H1 (cell line): ENCODE data around the gene MAN2A1. TPM values are rescaled to one million over a fixed set of nuclear protein-coding genes. Genes with fewer than 3 reads are reported as not detected.

Source experiments
- CTCF ChIA-PET: fragments of 300-600 bp; sonication (Branson Sonifier 250); formaldehyde crosslinking; loops from one replicate; lab custom pipeline; 2021; ENCODE audit not compliant: partially characterized antibody; lab: Charles Lee
- POLR2A ChIA-PET: fragments of 300-600 bp; sonication (Branson Sonifier 250); formaldehyde crosslinking; loops from one replicate; lab custom pipeline; 2021; ENCODE audit warnings: inconsistent platforms; ENCODE audit not compliant: partially characterized antibody; lab: Charles Lee
- DNase-seq, 2 experiments: peaks; one replicate each; pipeline versions ENCODE4 v3.0.0 to v3.0.0-alpha.2; 2010 to 2022; ENCODE audit warnings: low spot score in 2 of 2, low read depth in 1 of 2, mixed read lengths in 1 of 2
- FAIRE-seq: peaks from 2 replicates; lab custom pipeline; 2011; peaks lifted over from hg19 to GRCh38; lab: Jason Lieb, UNC
- H2AFZ ChIP-seq: 2 replicates; pipeline ENCODE4 v1.8.1; 2012; ENCODE audit warnings: low read length, inconsistent platforms
- H2AK5ac ChIP-seq: 2 replicates; pipeline ENCODE4 v1.6.1; 2013; ENCODE audit warnings: low read depth, low read length
- H2BK120ac ChIP-seq: replicated peaks from 2 replicates; pipeline ENCODE3; 2013; ENCODE audit warnings: low read depth, low read length, inconsistent platforms
- H2BK12ac ChIP-seq: 2 replicates; pipeline ENCODE4 v1.6.1; 2013; ENCODE audit warnings: low read depth, low read length
- H2BK15ac ChIP-seq: 2 replicates; pipeline ENCODE4 v1.6.1; 2013; ENCODE audit warnings: low read length
- H2BK20ac ChIP-seq: 2 replicates; pipeline ENCODE4 v1.6.1; 2013; ENCODE audit warnings: low read length
- H2BK5ac ChIP-seq: 2 replicates; pipeline ENCODE4 v1.6.1; 2013; ENCODE audit warnings: low read depth, low read length
- H3K14ac ChIP-seq: 2 replicates; pipeline ENCODE4 v1.6.1; 2013; ENCODE audit warnings: inconsistent platforms; ENCODE audit not compliant: insufficient read length
- H3K18ac ChIP-seq: 2 replicates; pipeline ENCODE4 v1.6.1; 2013; ENCODE audit warnings: low read length; ENCODE audit errors: extremely low read depth
- H3K23ac ChIP-seq: 2 replicates; pipeline ENCODE4 v1.6.1; 2013; ENCODE audit warnings: inconsistent platforms; ENCODE audit not compliant: insufficient read length
- H3K23me2 ChIP-seq: 2 replicates; pipeline ENCODE4 v1.6.1; 2013; ENCODE audit warnings: low read depth, low read length
- H3K27ac ChIP-seq: 2 replicates; pipeline ENCODE4 v1.6.1; 2011; ENCODE audit warnings: low read depth, low read length, inconsistent platforms
- H3K27me3 ChIP-seq, 4 experiments: replicated peaks in 1 of 4; 1 replicate in 1 of 4; 2 replicates in 3 of 4; pipeline versions ENCODE4 v1.6.1 to v1.8.1; 2011 to 2013; ENCODE audit warnings: low read length in 3 of 4, mild to moderate bottlenecking in 3 of 4, inconsistent platforms in 2 of 4, mixed read lengths in 2 of 4, moderate library complexity in 1 of 4; ENCODE audit not compliant: control insufficient read depth in 3 of 4, insufficient read depth in 3 of 4; ENCODE audit errors: extremely low read depth in 1 of 4
- H3K36me3 ChIP-seq, 4 experiments: 2 replicates each; pipeline versions ENCODE4 v1.6.1 to v1.8.1; 2011 to 2013; ENCODE audit warnings: mild to moderate bottlenecking in 4 of 4, low read length in 3 of 4, moderate library complexity in 2 of 4, control low read depth in 1 of 4, inconsistent platforms in 1 of 4; ENCODE audit not compliant: insufficient read depth in 4 of 4, control insufficient read depth in 2 of 4
- H3K4ac ChIP-seq: replicated peaks from 2 replicates; pipeline ENCODE3; 2013; ENCODE audit warnings: low read length, low read depth, mixed read lengths, inconsistent platforms; ENCODE audit not compliant: insufficient read length
- H3K4me1 ChIP-seq, 4 experiments: replicated peaks in 1 of 4; 1 replicate in 1 of 4; 2 replicates in 3 of 4; pipeline versions ENCODE4 v1.6.1 to v1.8.1; 2011 to 2013; ENCODE audit warnings: low read length in 3 of 4, inconsistent platforms in 2 of 4, mixed read lengths in 1 of 4; ENCODE audit not compliant: insufficient read depth in 4 of 4, control insufficient read depth in 3 of 4
- H3K4me2 ChIP-seq, 2 experiments: 2 replicates each; pipeline versions ENCODE4 v1.6.1 to v1.8.1; 2011 to 2013; ENCODE audit warnings: low read depth in 2 of 2, low read length in 2 of 2, control low read depth in 1 of 2, inconsistent platforms in 1 of 2, mild to moderate bottlenecking in 1 of 2; ENCODE audit not compliant: insufficient read depth in 1 of 2
- H3K4me3 ChIP-seq, 4 experiments: fragments of 200-600, 300-600 bp in 1 of 4; sonication (generic), shearing (Covaris generic), sonication (Bioruptor Twin) in 1 of 4; 2 replicates each; pipeline versions ENCODE4 v1.5.1 to v1.8.1; 2011 to 2016; ENCODE audit warnings: low read length in 4 of 4, low read depth in 3 of 4, control low read depth in 2 of 4, inconsistent platforms in 2 of 4, mild to moderate bottlenecking in 2 of 4, mixed read lengths in 1 of 4, moderate library complexity in 1 of 4; ENCODE audit not compliant: insufficient read depth in 2 of 4; ENCODE audit errors: extremely low read depth in 1 of 4
- H3K56ac ChIP-seq: replicated peaks from 2 replicates; pipeline ENCODE3; 2013; ENCODE audit warnings: low read depth, mild to moderate bottlenecking, mixed read lengths, low read length, inconsistent platforms; ENCODE audit not compliant: insufficient read length
- H3K79me1 ChIP-seq: 2 replicates; pipeline ENCODE4 v1.6.1; 2013; ENCODE audit warnings: low read depth, low read length, control low read depth
- H3K79me2 ChIP-seq, 2 experiments: 2 replicates each; pipeline versions ENCODE4 v1.6.1 to v1.8.1; 2012 to 2013; ENCODE audit warnings: low read length in 2 of 2, mild to moderate bottlenecking in 2 of 2, inconsistent platforms in 1 of 2; ENCODE audit not compliant: insufficient read depth in 2 of 2, control insufficient read depth in 1 of 2
- H3K9ac ChIP-seq, 4 experiments: replicated peaks in 1 of 4; 1 replicate in 1 of 4; 2 replicates in 3 of 4; pipeline versions ENCODE4 v1.6.1 to v1.8.1; 2011 to 2013; ENCODE audit warnings: low read depth in 3 of 4, low read length in 3 of 4, control low read depth in 2 of 4, mild to moderate bottlenecking in 2 of 4, moderate library complexity in 2 of 4, inconsistent platforms in 1 of 4; ENCODE audit errors: extremely low read depth in 1 of 4
- H3K9me3 ChIP-seq, 2 experiments: 2 replicates each; pipeline versions ENCODE4 v1.6.1 to v1.8.1; 2012 to 2013; ENCODE audit warnings: mild to moderate bottlenecking in 2 of 2, moderate library complexity in 2 of 2, control low read depth in 1 of 2, inconsistent platforms in 1 of 2, low read depth in 1 of 2, low read length in 1 of 2, mixed read lengths in 1 of 2; ENCODE audit not compliant: insufficient read depth in 2 of 2
- H4K20me1 ChIP-seq, 2 experiments: replicated peaks in 1 of 2; 2 replicates each; pipeline versions ENCODE3 to v1.8.1; 2011 to 2013; ENCODE audit warnings: inconsistent platforms in 2 of 2, low read length in 2 of 2, mild to moderate bottlenecking in 1 of 2; ENCODE audit not compliant: insufficient read depth in 2 of 2, control insufficient read depth in 1 of 2
- H4K5ac ChIP-seq: 2 replicates; pipeline ENCODE4 v1.6.1; 2013; ENCODE audit warnings: low read length, low read depth, mixed read lengths, inconsistent platforms; ENCODE audit not compliant: insufficient read length
- H4K8ac ChIP-seq: 2 replicates; pipeline ENCODE4 v1.8.0; 2013; ENCODE audit warnings: mild to moderate bottlenecking, moderate library complexity, low read length, inconsistent platforms; ENCODE audit not compliant: insufficient read depth; ENCODE audit errors: extremely low read depth
- H4K91ac ChIP-seq: replicated peaks from 2 replicates; pipeline ENCODE3; 2013; ENCODE audit warnings: low read length, mixed read lengths, inconsistent platforms; ENCODE audit not compliant: insufficient read length
- CBX5 ChIP-seq: fragments of 300-800, 300-1000 bp; sonication (generic); IDR thresholded peaks from 2 replicates; pipeline ENCODE4 v1.7.1; 2016; ENCODE audit warnings: antibody characterized with exemption, low read length, low read depth
- CEBPB ChIP-seq: IDR thresholded peaks from 2 replicates; pipeline ENCODE4 v1.6.1; 2012; ENCODE audit warnings: low read depth, low read length
- EP300 ChIP-seq, 2 experiments: IDR thresholded peaks; 1 replicate in 1 of 2; 2 replicates in 1 of 2; pipeline ENCODE4 v1.6.1; 2011 to 2012; ENCODE audit warnings: low read depth in 2 of 2, low read length in 2 of 2, mild to moderate bottlenecking in 2 of 2, borderline replicate concordance in 1 of 2, inconsistent platforms in 1 of 2, moderate library complexity in 1 of 2
- GTF2F1 ChIP-seq: IDR thresholded peaks from 2 replicates; pipeline ENCODE4 v1.6.1; 2012; ENCODE audit warnings: low read depth, low read length, improper control_type of control experiment, borderline replicate concordance
- JUN ChIP-seq: IDR thresholded peaks from 2 replicates; pipeline ENCODE4 v1.6.1; 2011; ENCODE audit warnings: low read depth, mild to moderate bottlenecking, improper control_type of control experiment, low read length
- KDM5A ChIP-seq: fragments of 200-600 bp; IDR thresholded peaks from 2 replicates; pipeline ENCODE4 v1.7.1; 2012; ENCODE audit warnings: mild to moderate bottlenecking, low read length, inconsistent platforms, mixed read lengths
- NRF1 ChIP-seq: IDR thresholded peaks from 2 replicates; pipeline ENCODE4 v1.6.1; 2011; ENCODE audit warnings: mild to moderate bottlenecking, low read depth, low read length, improper control_type of control experiment
- PHF8 ChIP-seq: fragments of 200-600 bp; sonication (generic); conservative IDR thresholded peaks from 2 replicates; pipeline ENCODE4 v1.7.1; 2012; ENCODE audit warnings: low read depth, mild to moderate bottlenecking, inconsistent platforms, low read length, moderate library complexity
- RNF2 ChIP-seq: fragments of 200-900, 300-1000 bp; sonication (generic); IDR thresholded peaks from 2 replicates; pipeline ENCODE4 v1.7.1; 2016; ENCODE audit warnings: borderline replicate concordance, low read depth, mild to moderate bottlenecking, antibody characterized with exemption, low read length; ENCODE audit not compliant: poor library complexity, severe bottlenecking; ENCODE audit errors: missing control alignments
- SAP30 ChIP-seq: fragments of 300-600 bp; sonication (generic); IDR thresholded peaks from 2 replicates; pipeline ENCODE4 v1.7.1; 2012; ENCODE audit warnings: low read length, moderate library complexity, mild to moderate bottlenecking, inconsistent platforms; ENCODE audit not compliant: insufficient read depth, insufficient replicate concordance
- SP1 ChIP-seq: IDR thresholded peaks from 2 replicates; pipeline ENCODE4 v1.6.1; 2011; ENCODE audit warnings: low read depth, low read length
- SP4 ChIP-seq: IDR thresholded peaks from 2 replicates; pipeline ENCODE4 v1.6.1; 2012; ENCODE audit warnings: low read length, inconsistent platforms
- SRF ChIP-seq: IDR thresholded peaks from 2 replicates; pipeline ENCODE4 v1.6.1; 2011; ENCODE audit warnings: mild to moderate bottlenecking, low read depth, low read length, moderate library complexity
- TEAD4 ChIP-seq: IDR thresholded peaks from 2 replicates; pipeline ENCODE4 v1.6.1; 2012; ENCODE audit warnings: low read depth, low read length, inconsistent platforms, mixed read lengths
- USF2 ChIP-seq: IDR thresholded peaks from 2 replicates; pipeline ENCODE4 v1.6.1; 2011; ENCODE audit warnings: low read length, improper control_type of control experiment
- polyA plus RNA-seq, 7 experiments: library from polyadenylated mRNA; depleted of rRNA in 3 of 7; stranded (reverse) in 5 of 7; unstranded in 2 of 7; fragments of >200 nt in 5 of 7; fragments of 200-250 nt in 2 of 7; gene quantifications; 1 replicate in 5 of 7; 2 replicates in 1 of 7; 4 replicates in 1 of 7; pipeline versions ENCODE4 v1.2.1 to v1.2.3, GENCODE V29; 2011 to 2013; ENCODE audit warnings: missing spikeins in 2 of 7, mixed read lengths in 2 of 7
- total RNA-seq: library from RNA; stranded (reverse); fragmentation: NEBNext Ultra II Directional; extraction: Animal tissue kit (Norgen Biotek cat#: 25700); gene quantifications from 2 replicates; pipeline ENCODE4 v1.2.1, GENCODE V29; 2021

Gene MAN2A1
- total and polyA plus RNA-seq, 2 of the 8 experiments (the other 6 are each of a cell fraction or from before 2014, with no cell fraction given), result 29.1 to 102 TPM

GRCh38 chr5:109757490-109757889 is 67.8 kb downstream of the MAN2A1 start:
- H3K79me1 ChIP-seq, result no peaks in the 10 kb centered on the region
- POLR2A ChIA-PET, result no interaction called here
- no peak overlapping the region for H3K14ac ChIP-seq
- H3K9ac ChIP-seq, result no peak overlapping the region
- H3K23ac ChIP-seq, result no peak overlapping the region
- H3K9me3 ChIP-seq, result no peaks in the 10 kb centered on the region
- no peak overlapping the region for H3K4me2 ChIP-seq
- no peak overlapping the region for H2BK12ac ChIP-seq
- no peak overlapping the region for H4K91ac ChIP-seq
- H3K4me3 ChIP-seq, result no peak overlapping the region
- H2BK15ac ChIP-seq, result no peak overlapping the region
- no peak overlapping the region for H3K18ac ChIP-seq
- no peak overlapping the region for H3K4ac ChIP-seq
- no peaks in the 10 kb centered on the region for H3K4me1 ChIP-seq
- CTCF ChIA-PET, result no interaction called here
- FAIRE-seq, result no peak
- H3K23me2 ChIP-seq, result no peaks in the 10 kb centered on the region
- no peak overlapping the region for H3K56ac ChIP-seq
- peaks cover 3 to 21% (median 12%) of the 10 kb centered on the region in 4 experiments; a peak in 6 of 8 replicates for H3K36me3 ChIP-seq
- peaks cover 3 to 63% of the 10 kb centered on the region in 2 experiments; a peak in 3 of 4 replicates for H3K79me2 ChIP-seq
- H4K20me1 ChIP-seq, result no peaks in the 10 kb centered on the region
- no peak overlapping the region for H2BK20ac ChIP-seq
- no peak overlapping the region for H3K27ac ChIP-seq
- H4K8ac ChIP-seq, result no peak overlapping the region
- no peak overlapping the region for H2AFZ ChIP-seq
- no peak for DNase-seq
- H2BK120ac ChIP-seq, result no peak overlapping the region
- H4K5ac ChIP-seq, result no peak overlapping the region
- no peak overlapping the region for H2BK5ac ChIP-seq
- H2AK5ac ChIP-seq, result no peak overlapping the region
- H3K27me3 ChIP-seq, result no peaks in the 10 kb centered on the region
- TF ChIP-seq RNF2 (no peak), SAP30 (no peak), GTF2F1 (no peak), KDM5A (no peak), CBX5 (no peak), PHF8 (no peak), JUN (no peak), NRF1 (no peak), SP1 (no peak), SRF (no peak), TEAD4 (no peak), SP4 (no peak), CEBPB (no peak), USF2 (no peak), EP300 (IDR thresholded peaks at IDR 0.05; ENCODE audit: borderline replicate concordance in 1 of 2, low read depth in 2 of 2, low read length in 2 of 2) (no peak)
